H1 (cell line): Measurements from ENCODE around the gene CABCOCO1. TPM values are rescaled to one million over a fixed set of nuclear protein-coding genes. Genes with fewer than 3 reads are reported as not detected.

Source experiments
- CTCF ChIA-PET: fragments of 300-600 bp; sonication (Branson Sonifier 250); formaldehyde crosslinking; loops from one replicate; lab custom pipeline; 2021; ENCODE audit not compliant: partially characterized antibody; lab: Charles Lee
- POLR2A ChIA-PET: fragments of 300-600 bp; sonication (Branson Sonifier 250); formaldehyde crosslinking; loops from one replicate; lab custom pipeline; 2021; ENCODE audit warnings: inconsistent platforms; ENCODE audit not compliant: partially characterized antibody; lab: Charles Lee
- DNase-seq, 2 experiments: peaks; one replicate each; pipeline versions ENCODE4 v3.0.0 to v3.0.0-alpha.2; 2010 to 2022; ENCODE audit warnings: low spot score in 2 of 2, low read depth in 1 of 2, mixed read lengths in 1 of 2
- FAIRE-seq: peaks from 2 replicates; lab custom pipeline; 2011; peaks lifted over from hg19 to GRCh38; lab: Jason Lieb, UNC
- H2AFZ ChIP-seq: 2 replicates; pipeline ENCODE4 v1.8.1; 2012; ENCODE audit warnings: low read length, inconsistent platforms
- H2AK5ac ChIP-seq: 2 replicates; pipeline ENCODE4 v1.6.1; 2013; ENCODE audit warnings: low read depth, low read length
- H2BK120ac ChIP-seq: replicated peaks from 2 replicates; pipeline ENCODE3; 2013; ENCODE audit warnings: low read depth, low read length, inconsistent platforms
- H2BK12ac ChIP-seq: 2 replicates; pipeline ENCODE4 v1.6.1; 2013; ENCODE audit warnings: low read depth, low read length
- H2BK15ac ChIP-seq: 2 replicates; pipeline ENCODE4 v1.6.1; 2013; ENCODE audit warnings: low read length
- H2BK20ac ChIP-seq: 2 replicates; pipeline ENCODE4 v1.6.1; 2013; ENCODE audit warnings: low read length
- H2BK5ac ChIP-seq: 2 replicates; pipeline ENCODE4 v1.6.1; 2013; ENCODE audit warnings: low read depth, low read length
- H3K14ac ChIP-seq: 2 replicates; pipeline ENCODE4 v1.6.1; 2013; ENCODE audit warnings: inconsistent platforms; ENCODE audit not compliant: insufficient read length
- H3K18ac ChIP-seq: 2 replicates; pipeline ENCODE4 v1.6.1; 2013; ENCODE audit warnings: low read length; ENCODE audit errors: extremely low read depth
- H3K23ac ChIP-seq: 2 replicates; pipeline ENCODE4 v1.6.1; 2013; ENCODE audit warnings: inconsistent platforms; ENCODE audit not compliant: insufficient read length
- H3K23me2 ChIP-seq: 2 replicates; pipeline ENCODE4 v1.6.1; 2013; ENCODE audit warnings: low read depth, low read length
- H3K27ac ChIP-seq: 2 replicates; pipeline ENCODE4 v1.6.1; 2011; ENCODE audit warnings: low read depth, low read length, inconsistent platforms
- H3K27me3 ChIP-seq, 4 experiments: replicated peaks in 1 of 4; 1 replicate in 1 of 4; 2 replicates in 3 of 4; pipeline versions ENCODE4 v1.6.1 to v1.8.1; 2011 to 2013; ENCODE audit warnings: low read length in 3 of 4, mild to moderate bottlenecking in 3 of 4, inconsistent platforms in 2 of 4, mixed read lengths in 2 of 4, moderate library complexity in 1 of 4; ENCODE audit not compliant: control insufficient read depth in 3 of 4, insufficient read depth in 3 of 4; ENCODE audit errors: extremely low read depth in 1 of 4
- H3K36me3 ChIP-seq, 4 experiments: 2 replicates each; pipeline versions ENCODE4 v1.6.1 to v1.8.1; 2011 to 2013; ENCODE audit warnings: mild to moderate bottlenecking in 4 of 4, low read length in 3 of 4, moderate library complexity in 2 of 4, control low read depth in 1 of 4, inconsistent platforms in 1 of 4; ENCODE audit not compliant: insufficient read depth in 4 of 4, control insufficient read depth in 2 of 4
- H3K4ac ChIP-seq: replicated peaks from 2 replicates; pipeline ENCODE3; 2013; ENCODE audit warnings: low read length, low read depth, mixed read lengths, inconsistent platforms; ENCODE audit not compliant: insufficient read length
- H3K4me1 ChIP-seq, 4 experiments: replicated peaks in 1 of 4; 1 replicate in 1 of 4; 2 replicates in 3 of 4; pipeline versions ENCODE4 v1.6.1 to v1.8.1; 2011 to 2013; ENCODE audit warnings: low read length in 3 of 4, inconsistent platforms in 2 of 4, mixed read lengths in 1 of 4; ENCODE audit not compliant: insufficient read depth in 4 of 4, control insufficient read depth in 3 of 4
- H3K4me2 ChIP-seq, 2 experiments: 2 replicates each; pipeline versions ENCODE4 v1.6.1 to v1.8.1; 2011 to 2013; ENCODE audit warnings: low read depth in 2 of 2, low read length in 2 of 2, control low read depth in 1 of 2, inconsistent platforms in 1 of 2, mild to moderate bottlenecking in 1 of 2; ENCODE audit not compliant: insufficient read depth in 1 of 2
- H3K4me3 ChIP-seq, 4 experiments: fragments of 200-600, 300-600 bp in 1 of 4; sonication (generic), shearing (Covaris generic), sonication (Bioruptor Twin) in 1 of 4; 2 replicates each; pipeline versions ENCODE4 v1.5.1 to v1.8.1; 2011 to 2016; ENCODE audit warnings: low read length in 4 of 4, low read depth in 3 of 4, control low read depth in 2 of 4, inconsistent platforms in 2 of 4, mild to moderate bottlenecking in 2 of 4, mixed read lengths in 1 of 4, moderate library complexity in 1 of 4; ENCODE audit not compliant: insufficient read depth in 2 of 4; ENCODE audit errors: extremely low read depth in 1 of 4
- H3K56ac ChIP-seq: replicated peaks from 2 replicates; pipeline ENCODE3; 2013; ENCODE audit warnings: low read depth, mild to moderate bottlenecking, mixed read lengths, low read length, inconsistent platforms; ENCODE audit not compliant: insufficient read length
- H3K79me1 ChIP-seq: 2 replicates; pipeline ENCODE4 v1.6.1; 2013; ENCODE audit warnings: low read depth, low read length, control low read depth
- H3K79me2 ChIP-seq, 2 experiments: 2 replicates each; pipeline versions ENCODE4 v1.6.1 to v1.8.1; 2012 to 2013; ENCODE audit warnings: low read length in 2 of 2, mild to moderate bottlenecking in 2 of 2, inconsistent platforms in 1 of 2; ENCODE audit not compliant: insufficient read depth in 2 of 2, control insufficient read depth in 1 of 2
- H3K9ac ChIP-seq, 4 experiments: replicated peaks in 1 of 4; 1 replicate in 1 of 4; 2 replicates in 3 of 4; pipeline versions ENCODE4 v1.6.1 to v1.8.1; 2011 to 2013; ENCODE audit warnings: low read depth in 3 of 4, low read length in 3 of 4, control low read depth in 2 of 4, mild to moderate bottlenecking in 2 of 4, moderate library complexity in 2 of 4, inconsistent platforms in 1 of 4; ENCODE audit errors: extremely low read depth in 1 of 4
- H3K9me3 ChIP-seq, 2 experiments: 2 replicates each; pipeline versions ENCODE4 v1.6.1 to v1.8.1; 2012 to 2013; ENCODE audit warnings: mild to moderate bottlenecking in 2 of 2, moderate library complexity in 2 of 2, control low read depth in 1 of 2, inconsistent platforms in 1 of 2, low read depth in 1 of 2, low read length in 1 of 2, mixed read lengths in 1 of 2; ENCODE audit not compliant: insufficient read depth in 2 of 2
- H4K20me1 ChIP-seq, 2 experiments: replicated peaks in 1 of 2; 2 replicates each; pipeline versions ENCODE3 to v1.8.1; 2011 to 2013; ENCODE audit warnings: inconsistent platforms in 2 of 2, low read length in 2 of 2, mild to moderate bottlenecking in 1 of 2; ENCODE audit not compliant: insufficient read depth in 2 of 2, control insufficient read depth in 1 of 2
- H4K5ac ChIP-seq: 2 replicates; pipeline ENCODE4 v1.6.1; 2013; ENCODE audit warnings: low read length, low read depth, mixed read lengths, inconsistent platforms; ENCODE audit not compliant: insufficient read length
- H4K8ac ChIP-seq: 2 replicates; pipeline ENCODE4 v1.8.0; 2013; ENCODE audit warnings: mild to moderate bottlenecking, moderate library complexity, low read length, inconsistent platforms; ENCODE audit not compliant: insufficient read depth; ENCODE audit errors: extremely low read depth
- H4K91ac ChIP-seq: replicated peaks from 2 replicates; pipeline ENCODE3; 2013; ENCODE audit warnings: low read length, mixed read lengths, inconsistent platforms; ENCODE audit not compliant: insufficient read length
- ASH2L ChIP-seq: fragments of 200-600, 300-600 bp; sonication (generic); IDR thresholded peaks from one replicate; pipeline ENCODE4 v1.7.1; 2017; ENCODE audit warnings: low read length
- BCL11A ChIP-seq, 2 experiments: IDR thresholded peaks; one replicate each; pipeline ENCODE4 v1.6.1; 2011; ENCODE audit warnings: low read depth in 2 of 2, low read length in 2 of 2, mild to moderate bottlenecking in 2 of 2
- CHD2 ChIP-seq: IDR thresholded peaks from 2 replicates; pipeline ENCODE4 v1.6.1; 2012; ENCODE audit warnings: low read length, improper control_type of control experiment
- CTBP2 ChIP-seq: IDR thresholded peaks from 2 replicates; pipeline ENCODE4 v1.7.0; 2011; ENCODE audit warnings: borderline replicate concordance, mild to moderate bottlenecking, moderate library complexity, mixed read lengths, low read length; ENCODE audit not compliant: insufficient read depth, insufficient read length
- EP300 ChIP-seq, 2 experiments: IDR thresholded peaks; 1 replicate in 1 of 2; 2 replicates in 1 of 2; pipeline ENCODE4 v1.6.1; 2011 to 2012; ENCODE audit warnings: low read depth in 2 of 2, low read length in 2 of 2, mild to moderate bottlenecking in 2 of 2, borderline replicate concordance in 1 of 2, inconsistent platforms in 1 of 2, moderate library complexity in 1 of 2
- FOSL1 ChIP-seq: IDR thresholded peaks from 2 replicates; pipeline ENCODE4 v1.6.1; 2011; ENCODE audit warnings: mild to moderate bottlenecking, low read depth, low read length, moderate library complexity; ENCODE audit not compliant: insufficient read depth
- GTF2F1 ChIP-seq: IDR thresholded peaks from 2 replicates; pipeline ENCODE4 v1.6.1; 2012; ENCODE audit warnings: low read depth, low read length, improper control_type of control experiment, borderline replicate concordance
- JUN ChIP-seq: IDR thresholded peaks from 2 replicates; pipeline ENCODE4 v1.6.1; 2011; ENCODE audit warnings: low read depth, mild to moderate bottlenecking, improper control_type of control experiment, low read length
- JUND ChIP-seq: IDR thresholded peaks from 2 replicates; pipeline ENCODE4 v1.6.1; 2011; ENCODE audit warnings: mild to moderate bottlenecking, improper control_type of control experiment, low read length
- KDM4A ChIP-seq: IDR thresholded peaks from one replicate; pipeline ENCODE4 v1.7.1; 2012; ENCODE audit warnings: low read depth, mild to moderate bottlenecking, moderate library complexity, low read length, inconsistent platforms; ENCODE audit not compliant: severe bottlenecking
- PHF8 ChIP-seq: fragments of 200-600 bp; sonication (generic); conservative IDR thresholded peaks from 2 replicates; pipeline ENCODE4 v1.7.1; 2012; ENCODE audit warnings: low read depth, mild to moderate bottlenecking, inconsistent platforms, low read length, moderate library complexity
- POLR2A ChIP-seq, 2 experiments: IDR thresholded peaks; 1 replicate in 1 of 2; 2 replicates in 1 of 2; pipeline ENCODE4 v1.6.1; 2011; ENCODE audit warnings: low read depth in 2 of 2, low read length in 2 of 2, mild to moderate bottlenecking in 2 of 2; ENCODE audit errors: control extremely low read depth in 1 of 2
- RAD21 ChIP-seq, 2 experiments: IDR thresholded peaks in 1 of 2; conservative IDR thresholded peaks in 1 of 2; 2 replicates each; pipeline ENCODE4 v1.6.1; 2011; ENCODE audit warnings: low read depth in 2 of 2, low read length in 2 of 2, improper control_type of control experiment in 1 of 2, inconsistent platforms in 1 of 2, mild to moderate bottlenecking in 1 of 2, moderate library complexity in 1 of 2
- SUZ12 ChIP-seq: fragments of 200-600 bp; sonication (generic); IDR thresholded peaks from 2 replicates; pipeline ENCODE4 v1.6.1; 2012; ENCODE audit warnings: mild to moderate bottlenecking, inconsistent platforms, low read length, moderate library complexity, mixed read lengths
- ZNF274 ChIP-seq: IDR thresholded peaks from 2 replicates; pipeline ENCODE4 v1.7.0; 2012; ENCODE audit warnings: low read length, borderline replicate concordance; ENCODE audit errors: extremely low read depth
- WGBS, 2 experiments: shearing (Covaris generic) in 1 of 2; methylation state at CpG; one replicate each; pipeline versions ENCODE4 v1.1.6 to v1.1.7; 2013 to 2015; ENCODE audit warnings: low lambda C conversion rate in 2 of 2, mixed read lengths in 2 of 2, inconsistent platforms in 1 of 2, low coverage in 1 of 2, missing lambda C conversion rate in 1 of 2; ENCODE audit not compliant: insufficient replicate concordance in 2 of 2, insufficient coverage in 1 of 2, insufficient read length in 1 of 2; ENCODE audit errors: extremely low coverage in 1 of 2, missing lambda C conversion rate in 1 of 2; 5-methylcytosine and 5-hydroxymethylcytosine counted together
- polyA plus RNA-seq, 7 experiments: library from polyadenylated mRNA; depleted of rRNA in 3 of 7; stranded (reverse) in 5 of 7; unstranded in 2 of 7; fragments of >200 nt in 5 of 7; fragments of 200-250 nt in 2 of 7; gene quantifications; 1 replicate in 5 of 7; 2 replicates in 1 of 7; 4 replicates in 1 of 7; pipeline versions ENCODE4 v1.2.1 to v1.2.3, GENCODE V29; 2011 to 2013; ENCODE audit warnings: missing spikeins in 2 of 7, mixed read lengths in 2 of 7
- total RNA-seq: library from RNA; stranded (reverse); fragmentation: NEBNext Ultra II Directional; extraction: Animal tissue kit (Norgen Biotek cat#: 25700); gene quantifications from 2 replicates; pipeline ENCODE4 v1.2.1, GENCODE V29; 2021

The CABCOCO1 gene
- total and polyA plus RNA-seq, 2 of the 8 experiments (the other 6 are each of a cell fraction or from before 2014, with no cell fraction given) = not detected

DNA sequence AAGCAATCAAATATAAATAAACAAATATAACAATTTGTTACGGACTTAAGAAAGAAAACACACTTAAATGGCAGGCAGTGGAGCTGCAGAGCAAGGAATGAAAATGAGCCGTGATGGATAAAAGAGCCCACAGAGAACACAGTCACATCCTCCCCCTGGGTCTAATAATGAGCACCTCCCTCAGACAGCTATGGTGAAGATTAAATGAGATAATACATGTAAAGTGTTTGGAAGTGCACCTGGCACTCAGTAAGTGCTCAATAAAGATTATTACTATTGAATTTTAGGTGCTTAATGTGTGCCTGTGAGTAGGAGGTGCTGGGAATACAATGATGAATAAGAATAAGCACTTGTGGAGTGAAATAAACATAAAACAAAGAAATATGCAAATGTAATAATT is 49.1 kb upstream of the CABCOCO1 start:
- POLR2A ChIA-PET = no interaction called here
- H2BK20ac ChIP-seq = no peak overlapping the region

More for the DNA sequence above, 49.1 kb upstream of the CABCOCO1 start:
- Histone ChIP-seq H3K36me3 (no peaks in the 10 kb centered on the region), H2AK5ac (no peak overlapping the region), H2BK120ac (no peak overlapping the region), H3K9me3 (no peaks in the 10 kb centered on the region), H3K4me3 (no peak overlapping the region), H3K23me2 (no peaks in the 10 kb centered on the region), H2AFZ (no peak overlapping the region), H3K9ac (no peak overlapping the region), H3K4ac (no peak overlapping the region), H4K20me1 (no peaks in the 10 kb centered on the region), H2BK15ac (no peak overlapping the region), H4K91ac (no peak overlapping the region), H4K8ac (no peak overlapping the region), H3K27ac (no peak overlapping the region)
- CTCF ChIA-PET = interaction anchor here (0.9 to 2.3 kb wide), 9 partner anchors 10 to 147 kb away, joined by 3 to 8 read pairs (median 3); no protein-coding TSS in a partner anchor
- TF ChIP-seq RAD21 (IDR thresholded peaks at IDR 0.05 in 1 of 2, conservative IDR thresholded peaks at IDR 0.05 in 1 of 2; ENCODE audit: low read depth in 2 of 2, low read length in 2 of 2) (no peak), ASH2L (no peak), EP300 (IDR thresholded peaks at IDR 0.05; ENCODE audit: borderline replicate concordance in 1 of 2, low read depth in 2 of 2, low read length in 2 of 2) (no peak), KDM4A (no peak), CTBP2 (no peak), PHF8 (no peak), JUN (no peak), BCL11A (IDR thresholded peaks at IDR 0.05; ENCODE audit: low read depth in 2 of 2, low read length in 2 of 2) (no peak), GTF2F1 (no peak), JUND (no peak), ZNF274 (no peak), CHD2 (no peak), FOSL1 (no peak), POLR2A (IDR thresholded peaks at IDR 0.05; ENCODE audit: control extremely low read depth in 1 of 2, low read depth in 2 of 2, low read length in 2 of 2) (no peak), SUZ12 (no peak)
- TF ChIP-seq, all 59 proteins: peak for 0
- no peak overlapping the region for H3K23ac ChIP-seq
- no peak overlapping the region for H3K18ac ChIP-seq
- H3K4me1 ChIP-seq = no peaks in the 10 kb centered on the region
- H2BK12ac ChIP-seq = no peak overlapping the region
- H2BK5ac ChIP-seq = no peak overlapping the region
- H3K27me3 ChIP-seq = no peaks in the 10 kb centered on the region
- no peak overlapping the region for H3K14ac ChIP-seq
- FAIRE-seq (no peak), DNase-seq (no peak)
- H3K56ac ChIP-seq = no peak overlapping the region
- H3K79me2 ChIP-seq = no peaks in the 10 kb centered on the region
- WGBS, 2 experiments = 84% methylated on average over 2 of the region's 2 CpGs; no CpG with 5 or more reads in 1 of the 2 experiments
- H4K5ac ChIP-seq = no peak overlapping the region
- H3K4me2 ChIP-seq = no peak overlapping the region
- H3K79me1 ChIP-seq = no peaks in the 10 kb centered on the region
